Measurements from ENCODE around the gene CEP70.
A peak's percentile ranks its signal among the peaks of the same experiment; 100 is the strongest.
"Not testable (repeated sequence)": the region's sequence is repeated elsewhere in the genome, so short reads cannot be mapped to it uniquely, and the experiment has no call there.

CEP70 gene, protein sequence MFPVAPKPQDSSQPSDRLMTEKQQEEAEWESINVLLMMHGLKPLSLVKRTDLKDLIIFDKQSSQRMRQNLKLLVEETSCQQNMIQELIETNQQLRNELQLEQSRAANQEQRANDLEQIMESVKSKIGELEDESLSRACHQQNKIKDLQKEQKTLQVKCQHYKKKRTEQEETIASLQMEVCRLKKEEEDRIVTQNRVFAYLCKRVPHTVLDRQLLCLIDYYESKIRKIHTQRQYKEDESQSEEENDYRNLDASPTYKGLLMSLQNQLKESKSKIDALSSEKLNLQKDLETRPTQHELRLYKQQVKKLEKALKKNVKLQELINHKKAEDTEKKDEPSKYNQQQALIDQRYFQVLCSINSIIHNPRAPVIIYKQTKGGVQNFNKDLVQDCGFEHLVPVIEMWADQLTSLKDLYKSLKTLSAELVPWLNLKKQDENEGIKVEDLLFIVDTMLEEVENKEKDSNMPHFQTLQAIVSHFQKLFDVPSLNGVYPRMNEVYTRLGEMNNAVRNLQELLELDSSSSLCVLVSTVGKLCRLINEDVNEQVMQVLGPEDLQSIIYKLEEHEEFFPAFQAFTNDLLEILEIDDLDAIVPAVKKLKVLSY

DNA sequence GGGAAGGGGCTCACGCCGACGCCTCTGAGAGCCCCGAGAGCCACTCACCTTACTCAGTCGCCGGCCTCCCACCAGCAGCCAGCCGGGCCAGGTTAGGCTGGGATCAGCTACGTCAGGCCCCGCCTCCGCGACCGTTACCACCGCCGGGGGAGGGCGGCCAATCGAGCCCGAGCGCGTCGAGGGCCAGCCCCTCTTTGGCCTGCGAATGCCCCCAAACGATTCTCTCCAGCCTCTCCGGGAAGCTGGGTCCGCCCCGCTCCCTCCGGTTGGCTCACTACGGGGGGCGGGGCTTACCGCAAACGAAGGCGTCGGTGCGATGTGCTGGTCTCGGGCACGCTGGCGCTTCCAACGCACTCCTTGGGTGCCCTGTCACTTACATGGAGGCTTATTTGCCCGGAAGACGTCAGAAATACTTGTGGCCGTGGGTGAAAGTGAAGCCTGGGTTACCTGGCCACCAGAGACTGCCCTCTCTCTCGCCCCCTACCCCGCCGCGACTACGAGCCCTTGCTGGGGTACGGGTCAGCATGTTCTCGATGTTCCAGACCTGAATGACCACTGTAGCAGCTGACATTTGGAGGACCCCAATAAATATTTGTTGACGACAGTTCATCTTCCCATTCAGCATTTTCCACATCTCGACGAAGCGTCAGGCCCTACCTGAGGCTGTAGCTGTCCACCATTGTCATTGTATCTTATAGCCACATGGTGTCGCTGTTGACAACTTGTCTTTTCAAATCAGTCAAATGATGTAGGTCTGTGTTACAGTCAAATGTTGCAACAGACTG lies at the start of gene CEP70:
CEP70 (minus strand) TSS at position 111 of the 785 bp plus-strand sequence. CDS start 21,333 bp downstream, outside the sequence.
- TF ChIP-seq POLR2A (IDR thresholded peaks at IDR 0.05; ENCODE audit: low read depth, low read length), result peak; percentile 73
- peak; percentile 98 for FAIRE-seq
- DNase-seq (ENCODE audit: insufficient read length, low spot score), result peak; percentile 84

DNA sequence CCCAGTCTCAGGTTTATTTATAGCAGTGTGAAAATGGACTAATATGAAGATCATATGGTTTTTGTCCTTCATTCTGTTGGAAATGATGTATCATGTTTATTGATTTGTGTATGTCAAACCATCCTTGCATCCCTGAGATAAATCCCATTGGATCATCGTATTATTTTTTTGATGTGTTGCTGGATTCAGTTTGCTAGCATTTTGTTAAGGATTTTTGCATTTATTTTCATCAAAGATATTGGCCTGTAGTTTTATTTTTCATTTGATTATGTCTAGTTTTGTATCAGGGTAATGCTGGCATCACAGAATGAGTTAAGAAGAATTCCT lies 48.8 kb upstream of the CEP70 start:
- DNase-seq (ENCODE audit: insufficient read length, low spot score) (no peak), FAIRE-seq (no peak)
- TF ChIP-seq POLR2A (IDR thresholded peaks at IDR 0.05; ENCODE audit: low read depth, low read length), result no peak

DNA sequence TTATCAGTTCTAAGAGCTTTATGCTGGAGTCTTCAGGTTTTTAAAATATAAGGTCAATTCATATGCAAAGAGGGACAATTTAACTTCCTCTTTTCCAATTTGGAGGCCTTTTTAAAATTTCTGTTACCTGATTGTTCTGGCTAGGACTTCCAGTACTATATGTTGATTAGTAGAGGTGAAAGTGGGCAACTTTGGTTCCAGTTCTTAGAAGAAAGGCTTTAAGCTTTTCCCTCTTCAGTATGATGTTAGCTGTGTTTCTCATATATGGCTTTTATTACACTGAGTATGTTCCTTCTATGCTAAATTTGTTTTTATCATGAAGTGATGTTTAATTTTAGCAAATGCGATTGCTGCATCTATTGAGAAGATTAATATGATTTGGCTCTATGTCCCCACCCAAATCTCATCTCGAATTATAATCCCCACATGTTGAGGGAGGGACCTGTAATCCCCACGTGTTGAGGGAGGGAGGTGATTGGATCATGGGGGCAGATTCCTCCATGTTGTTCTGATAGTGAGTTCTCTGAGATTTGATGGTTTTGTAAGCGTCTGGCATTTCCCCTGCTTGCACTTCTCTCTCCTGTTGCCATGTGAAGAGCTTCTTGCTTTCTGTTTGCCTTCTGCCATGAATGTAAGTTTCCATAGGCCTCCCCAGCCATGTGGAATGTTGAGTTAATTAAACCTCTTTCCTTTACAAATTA lies 48.3 kb upstream of the CEP70 start:
- DNase-seq (ENCODE audit: insufficient read length, low spot score), result no peak
- no peak for TF ChIP-seq POLR2A (IDR thresholded peaks at IDR 0.05; ENCODE audit: low read depth, low read length)
- FAIRE-seq, result no peak

DNA sequence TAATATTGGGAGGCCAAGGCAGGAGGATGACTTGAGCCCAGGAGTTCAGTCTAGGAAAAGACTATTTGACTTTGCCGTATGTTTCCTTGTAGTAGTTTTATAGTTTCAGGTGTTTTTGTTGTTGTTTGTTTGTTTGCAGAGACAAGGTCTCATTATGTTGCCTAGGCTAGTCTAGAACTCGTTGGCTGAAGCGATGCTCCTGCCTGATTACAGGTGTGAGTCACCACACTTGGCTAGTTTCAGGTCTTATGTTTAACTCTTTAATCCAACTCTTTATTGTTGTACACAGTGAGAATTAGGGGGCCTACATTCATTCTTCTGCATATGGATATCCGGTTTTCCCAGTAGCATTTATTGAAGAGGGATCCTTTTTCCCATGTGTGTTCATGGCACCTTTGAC lies 46.5 kb upstream of the CEP70 start:
- DNase-seq (ENCODE audit: insufficient read length, low spot score), result no peak
- no peak for TF ChIP-seq POLR2A (IDR thresholded peaks at IDR 0.05; ENCODE audit: low read depth, low read length)
- no peak for FAIRE-seq

DNA sequence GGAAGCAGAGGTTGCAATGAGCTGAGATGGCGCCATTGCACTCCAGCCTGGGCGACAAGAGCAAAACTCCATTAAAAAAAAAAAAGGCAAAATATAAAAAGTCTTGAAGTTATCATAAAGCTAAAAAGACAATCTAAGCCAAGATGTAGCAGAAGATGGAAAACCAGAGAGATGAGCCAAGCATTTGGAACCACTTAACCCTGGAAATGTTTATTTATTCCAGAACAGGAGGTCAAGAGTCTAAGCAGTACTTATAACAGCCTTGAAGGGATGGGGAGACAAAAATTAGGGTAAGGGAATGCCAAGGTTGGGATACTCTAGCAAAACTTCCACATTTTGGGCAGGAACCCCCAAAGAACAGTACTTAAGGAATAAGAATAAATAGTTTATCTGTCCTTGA lies 44.6 kb upstream of the CEP70 start:
- FAIRE-seq (no peak), DNase-seq (ENCODE audit: insufficient read length, low spot score) (no peak)
- no peak for TF ChIP-seq POLR2A (IDR thresholded peaks at IDR 0.05; ENCODE audit: low read depth, low read length)

DNA sequence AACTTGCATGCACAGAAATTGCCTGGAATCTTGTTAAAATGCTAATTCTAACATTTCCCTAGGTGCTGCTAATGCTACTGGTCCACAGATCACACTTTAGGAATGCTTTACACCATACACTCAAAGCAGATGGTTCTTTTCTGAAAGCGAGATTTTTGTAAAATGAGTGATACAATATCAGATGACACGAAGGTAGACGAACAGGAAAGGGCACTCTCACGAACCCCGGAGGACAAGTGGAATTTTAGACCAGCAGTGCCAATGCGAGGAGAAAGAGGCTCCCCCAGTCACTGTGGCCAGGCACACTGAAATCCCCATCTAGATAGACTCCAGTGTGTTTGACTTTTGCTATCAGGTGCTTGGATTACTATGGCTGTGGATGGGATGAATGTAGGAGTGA lies 35.5 kb upstream of the CEP70 start:
- FAIRE-seq (no peak), DNase-seq (ENCODE audit: insufficient read length, low spot score) (no peak)
- no peak for TF ChIP-seq POLR2A (IDR thresholded peaks at IDR 0.05; ENCODE audit: low read depth, low read length)

DNA sequence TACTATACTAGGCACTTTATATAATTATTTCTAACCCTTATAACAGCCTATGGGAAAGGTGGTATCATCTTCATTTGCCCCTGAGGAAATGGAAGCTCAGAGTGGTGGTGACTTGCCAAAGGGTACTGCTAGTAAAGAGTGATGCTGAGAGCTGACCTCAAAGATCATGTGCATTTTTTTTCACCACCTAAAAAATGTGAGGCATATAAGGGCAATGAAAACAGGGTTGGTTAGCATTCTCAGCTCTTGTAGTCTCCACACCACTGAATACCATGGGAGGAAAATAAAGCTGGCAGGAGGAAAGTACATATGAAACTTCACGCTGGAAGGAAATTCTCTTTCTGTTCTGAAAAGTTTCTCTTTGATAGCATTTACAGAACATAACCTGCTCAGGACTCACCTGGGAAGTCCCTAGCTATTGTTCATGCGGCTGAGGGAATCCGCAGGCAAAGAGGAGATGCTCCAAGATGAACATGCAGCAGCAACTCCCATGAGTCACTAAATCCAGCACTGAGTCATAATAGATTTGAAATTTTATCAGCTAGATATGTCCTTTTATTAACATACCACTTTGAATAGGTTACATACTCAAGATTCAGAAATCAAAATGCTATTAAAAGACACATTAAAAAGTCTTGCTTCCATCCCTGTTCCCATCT lies 31.8 kb upstream of the CEP70 start:
- peak; percentile 22 for DNase-seq (ENCODE audit: insufficient read length, low spot score)
- FAIRE-seq, result peak; percentile 91
- TF ChIP-seq POLR2A (IDR thresholded peaks at IDR 0.05; ENCODE audit: low read depth, low read length), result no peak

DNA sequence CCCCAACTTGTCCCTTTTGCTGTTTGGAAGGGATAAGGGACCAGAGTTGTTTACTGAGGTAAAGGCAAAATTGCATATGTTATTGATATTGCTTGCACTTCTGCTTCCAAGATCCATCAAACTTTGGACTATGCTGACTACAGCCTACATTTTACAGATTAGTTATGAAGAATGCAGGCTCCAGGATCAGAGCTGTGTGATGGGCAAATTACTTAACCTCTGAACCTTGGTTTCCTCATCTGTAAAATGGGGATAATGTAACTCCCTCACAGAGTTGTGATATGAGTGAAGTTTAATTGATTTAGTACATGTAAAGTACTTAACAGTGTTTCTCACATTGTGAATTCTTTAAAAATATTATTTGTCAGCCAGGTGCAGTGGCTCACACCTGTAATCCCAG lies 30.5 kb upstream of the CEP70 start:
- no peak for TF ChIP-seq POLR2A (IDR thresholded peaks at IDR 0.05; ENCODE audit: low read depth, low read length)
- FAIRE-seq, result no peak
- DNase-seq (ENCODE audit: insufficient read length, low spot score), result no peak

DNA sequence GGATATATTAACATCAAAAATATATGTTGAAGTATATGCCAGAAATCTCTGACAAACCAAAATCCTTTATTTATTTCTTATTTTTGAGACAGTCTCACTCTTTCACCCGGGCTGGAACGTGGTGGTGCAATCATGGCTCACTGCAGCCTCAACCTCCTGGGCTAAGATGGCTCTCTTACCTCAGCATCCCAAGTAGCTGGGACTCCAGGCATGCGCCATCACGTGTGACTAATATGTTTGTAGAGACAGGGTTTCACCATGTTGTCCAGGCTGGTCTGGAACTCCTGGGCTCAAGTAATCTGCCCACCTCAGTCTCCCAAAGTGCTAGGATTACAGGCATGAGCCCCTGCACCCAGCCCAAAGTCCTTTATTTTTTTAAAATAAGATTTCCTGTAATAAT lies 26.4 kb upstream of the CEP70 start:
- no peak for TF ChIP-seq POLR2A (IDR thresholded peaks at IDR 0.05; ENCODE audit: low read depth, low read length)
- DNase-seq (ENCODE audit: insufficient read length, low spot score) (no peak), FAIRE-seq (no peak)

DNA sequence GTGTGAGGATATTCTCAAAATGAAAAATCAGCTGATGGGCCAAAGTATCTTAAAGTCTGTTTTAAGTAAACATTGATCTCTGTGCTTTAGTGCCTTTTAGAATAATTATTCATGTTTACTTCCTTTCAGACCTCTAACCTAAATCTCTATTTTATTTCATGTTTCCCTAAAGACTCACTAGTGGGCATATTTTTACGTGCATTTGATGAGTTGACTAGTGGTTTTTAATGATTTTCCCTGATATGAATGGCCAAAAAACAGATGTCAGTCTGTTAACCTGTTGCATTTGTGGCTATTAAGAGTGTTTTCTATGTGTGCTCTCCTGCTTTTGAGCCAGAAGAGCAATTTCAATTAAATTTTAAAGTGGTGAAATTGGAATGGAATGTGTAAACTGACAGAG lies 21.4 kb upstream of the CEP70 start:
- no peak for TF ChIP-seq POLR2A (IDR thresholded peaks at IDR 0.05; ENCODE audit: low read depth, low read length)
- DNase-seq (ENCODE audit: insufficient read length, low spot score) (no peak), FAIRE-seq (no peak)

DNA sequence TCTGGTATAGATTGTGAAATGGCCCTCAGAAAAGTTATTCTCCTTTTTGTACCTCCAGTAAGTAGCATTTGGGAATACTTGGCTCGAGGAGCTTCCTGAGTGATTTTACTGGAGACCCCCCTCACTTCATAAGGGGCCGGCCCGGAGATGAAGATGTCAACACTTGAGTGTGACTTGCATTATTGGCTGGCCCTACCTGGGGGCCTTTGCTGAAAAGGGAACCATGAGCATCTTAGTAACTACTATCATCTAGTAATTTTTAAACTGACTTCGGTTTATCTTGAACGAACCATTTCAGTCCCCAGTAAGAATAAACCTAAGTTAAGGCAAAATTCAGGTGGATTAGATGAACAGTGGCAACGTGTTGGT lies 15.8 kb upstream of the CEP70 start:
- no peak for TF ChIP-seq POLR2A (IDR thresholded peaks at IDR 0.05; ENCODE audit: low read depth, low read length)
- DNase-seq (ENCODE audit: insufficient read length, low spot score) (no peak), FAIRE-seq (no peak)

DNA sequence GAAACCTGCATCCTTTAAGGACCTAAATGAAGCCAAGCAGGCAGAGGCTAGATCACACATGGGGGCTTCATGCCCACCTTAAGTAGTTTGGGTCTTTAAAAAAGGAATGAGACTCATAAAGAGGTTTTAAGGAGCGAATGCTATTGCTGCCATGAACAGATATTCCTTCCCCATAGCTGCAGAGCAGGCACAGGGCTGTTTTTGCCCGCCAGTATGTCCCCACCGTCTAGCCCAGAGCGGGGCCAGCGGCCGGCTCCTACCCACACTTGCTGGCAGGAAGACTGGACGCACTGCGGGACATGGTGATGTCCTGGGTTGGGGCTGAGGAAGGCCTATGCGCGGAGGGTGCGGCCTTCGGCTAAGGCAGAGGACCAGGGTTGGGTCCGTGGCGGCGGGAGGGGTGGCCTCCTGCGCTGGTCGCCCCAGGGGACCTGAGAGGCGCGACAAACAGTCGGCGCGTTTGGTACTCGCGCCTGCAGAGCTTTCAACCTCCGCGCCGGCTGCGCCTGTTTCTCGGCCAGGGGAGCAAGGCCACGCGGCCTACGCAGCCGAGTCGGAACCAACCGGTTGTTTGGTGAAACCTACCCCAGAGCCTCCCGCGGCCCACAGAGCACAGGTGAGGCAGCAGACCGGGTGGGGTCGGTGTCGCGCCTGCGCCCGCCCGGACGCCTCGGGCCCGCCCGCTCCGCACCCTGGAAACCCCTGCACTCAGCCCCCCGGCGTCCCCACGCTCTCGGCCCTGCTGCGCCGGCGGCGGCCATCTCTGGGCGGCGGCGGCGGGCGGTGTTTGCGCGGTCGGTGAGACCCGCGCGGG lies 14.5 kb upstream of the CEP70 start, which contains the start of gene FAIM:
FAIM (plus strand) TSS at position 450 of the 814 bp plus-strand sequence. CDS start 10,956 bp downstream, outside the sequence.
- TF ChIP-seq POLR2A (IDR thresholded peaks at IDR 0.05; ENCODE audit: low read depth, low read length), result peak; percentile 10
- FAIRE-seq, result no peak
- DNase-seq (ENCODE audit: insufficient read length, low spot score), result peak; percentile 40

DNA sequence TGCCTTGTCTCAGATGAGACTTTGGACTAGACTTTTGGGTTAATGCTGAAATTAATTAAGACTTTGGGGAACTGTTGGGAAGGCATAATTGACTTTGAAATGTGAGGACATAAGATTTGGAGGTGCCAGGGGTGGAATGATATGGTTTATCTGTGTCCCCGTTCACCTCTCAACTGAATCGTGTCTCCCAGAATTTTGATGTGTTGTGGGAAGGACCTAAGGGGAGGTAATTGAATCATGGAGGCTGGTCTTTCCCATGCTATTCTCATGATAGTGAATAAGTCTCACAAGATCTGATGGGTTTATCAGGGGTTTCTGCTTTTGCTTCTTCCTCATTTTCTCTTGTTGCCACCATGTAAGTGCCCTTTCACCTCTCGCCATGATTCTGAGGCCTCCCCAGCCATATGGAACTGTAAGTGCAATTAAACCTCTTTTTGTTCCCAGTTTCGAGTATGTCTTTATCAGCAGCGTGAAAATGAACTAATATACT lies 10.1 kb upstream of the CEP70 start:
- FAIRE-seq; DNase-seq (ENCODE audit: insufficient read length, low spot score): not testable (repeated sequence)

DNA sequence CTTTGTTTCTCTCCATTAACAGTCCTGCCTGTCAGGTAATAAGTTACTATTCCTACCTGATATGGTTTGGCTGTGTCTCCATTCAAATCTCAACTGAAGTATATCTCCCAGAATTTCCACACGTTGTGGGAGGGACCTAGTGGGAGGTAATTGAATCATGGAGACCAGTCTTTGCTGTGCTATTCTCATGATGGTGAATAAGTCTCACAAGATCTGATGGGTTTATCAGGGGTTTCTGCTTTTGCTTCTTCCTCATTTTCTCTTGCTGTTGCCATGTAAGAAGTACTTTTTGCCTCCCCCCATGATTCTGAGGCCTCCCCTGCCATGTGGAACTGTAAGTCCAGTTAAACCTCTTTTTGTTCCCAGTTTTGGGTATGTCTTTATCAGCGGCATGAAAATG lies 7.6 kb upstream of the CEP70 start:
- FAIRE-seq, result not testable (repeated sequence)

More for the DNA sequence above, 7.6 kb upstream of the CEP70 start:
- DNase-seq (ENCODE audit: insufficient read length, low spot score), result not testable (repeated sequence)

Data from H54 (cell line).